Karpas-422 (cell line): Measurements from ENCODE around the gene RNU11. TPM values are rescaled to one million over a fixed set of nuclear protein-coding genes. Genes with fewer than 3 reads are reported as not detected.
A peak's percentile ranks its signal among the peaks of the same experiment; 100 is the strongest.

Experiments
- DNase-seq: peaks from one replicate; pipeline ENCODE4 v3.0.0-alpha.2; 2015
- H2AFZ ChIP-seq: fragments of 200-600 bp; sonication (generic); 2 replicates; pipeline ENCODE4 v1.6.1; 2014; ENCODE audit warnings: antibody characterized with exemption, low read length, mixed read lengths
- H3K27ac ChIP-seq: fragments of 200-600 bp; sonication (generic); 2 replicates; pipeline ENCODE4 v1.5.1; 2014; ENCODE audit warnings: mild to moderate bottlenecking, low read length, moderate library complexity
- H3K27me3 ChIP-seq: fragments of 200-600 bp; sonication (generic); 2 replicates; pipeline ENCODE4 v1.6.1; 2014; ENCODE audit warnings: low read length, mixed read lengths
- H3K36me3 ChIP-seq: fragments of 200-600 bp; sonication (generic); 2 replicates; pipeline ENCODE4 v1.6.1; 2014; ENCODE audit warnings: low read length, mixed read lengths; ENCODE audit not compliant: insufficient read depth
- H3K4me1 ChIP-seq: fragments of 200-600 bp; sonication (generic); 2 replicates; pipeline ENCODE4 v1.6.1; 2014; ENCODE audit warnings: mild to moderate bottlenecking, low read length, mixed read lengths
- H3K4me2 ChIP-seq: fragments of 200-600 bp; sonication (generic); 2 replicates; pipeline ENCODE4 v1.6.1; 2014; ENCODE audit warnings: low read length, low read depth, mild to moderate bottlenecking; ENCODE audit not compliant: poor library complexity, severe bottlenecking
- H3K4me3 ChIP-seq: fragments of 200-600 bp; sonication (generic); 2 replicates; pipeline ENCODE4 v1.5.1; 2014; ENCODE audit warnings: mild to moderate bottlenecking, antibody characterized with exemption, low read length, mixed read lengths
- H3K79me2 ChIP-seq: fragments of 200-600 bp; sonication (generic); 2 replicates; pipeline ENCODE4 v1.6.1; 2014; ENCODE audit warnings: mild to moderate bottlenecking, low read length, mixed read lengths
- H3K9ac ChIP-seq: fragments of 200-600 bp; sonication (generic); 2 replicates; pipeline ENCODE4 v1.6.0; 2014; ENCODE audit warnings: low read length
- H3K9me2 ChIP-seq: fragments of 200-600 bp; sonication (generic), shearing (Covaris generic); replicated peaks from 2 replicates; pipeline ENCODE4 v1.6.0; 2014; ENCODE audit warnings: mild to moderate bottlenecking, low read length, moderate library complexity; ENCODE audit not compliant: insufficient read depth
- H3K9me3 ChIP-seq: fragments of 300-700, 200-600 bp; sonication (generic); 2 replicates; pipeline ENCODE4 v1.6.1; 2014; ENCODE audit warnings: low read length, mixed read lengths
- H4K20me1 ChIP-seq: fragments of 200-600 bp; sonication (generic); 2 replicates; pipeline ENCODE4 v1.6.1; 2014; ENCODE audit warnings: mild to moderate bottlenecking, antibody characterized with exemption, low read length, low read depth; ENCODE audit not compliant: insufficient read depth
- total RNA-seq: library from RNA; depleted of rRNA; stranded (reverse); fragments of >200 nt; shearing (Covaris generic); gene quantifications from 2 replicates; pipeline ENCODE4 v1.2.3, GENCODE V29; 2014; ENCODE audit warnings: low replicate concordance; rRNA removed

The RNU11 gene
- total RNA-seq = not detected in 2 replicates

DNA sequence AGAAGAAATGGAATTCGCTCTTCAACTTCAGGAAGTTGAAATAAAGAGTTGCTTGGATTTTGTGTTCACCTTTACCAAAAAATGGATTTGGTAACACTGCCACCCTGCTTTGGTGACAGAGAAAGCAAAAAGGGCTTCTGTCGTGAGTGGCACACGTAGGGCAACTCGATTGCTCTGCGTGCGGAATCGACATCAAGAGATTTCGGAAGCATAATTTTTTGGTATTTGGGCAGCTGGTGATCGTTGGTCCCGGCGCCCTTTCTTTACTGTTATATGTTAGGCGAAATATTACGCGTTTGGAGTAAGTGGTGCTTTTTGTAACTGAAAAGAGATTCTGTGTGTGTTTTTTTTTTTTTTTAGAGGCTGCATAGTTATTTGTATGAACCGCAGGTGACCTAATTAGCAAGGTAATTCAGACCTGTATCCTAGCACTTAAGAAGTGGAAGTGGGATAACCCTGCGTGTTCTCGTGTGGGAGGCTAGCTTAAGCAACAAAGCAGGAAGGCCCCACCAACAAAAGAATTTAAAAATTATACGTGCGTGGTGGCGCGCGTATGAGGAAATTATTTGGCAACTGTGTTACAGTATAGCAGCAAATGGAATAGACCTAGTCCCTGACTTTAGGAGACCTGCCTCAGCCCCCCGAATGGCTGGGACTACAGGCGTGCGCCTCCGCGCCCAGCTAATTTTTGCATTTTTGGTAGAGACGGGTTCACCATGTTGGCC is at the start of gene RNU11:
Gene RNU11 (plus strand): TSS at position 127 of the 725 bp plus-strand sequence.
- Histone ChIP-seq H3K9ac (peak within 1 kb of the TSS; percentile 84), H4K20me1 (no peaks in the 10 kb centered on the region), H3K27me3 (no peaks in the 10 kb centered on the region), H3K9me2 (no peaks in the 10 kb centered on the region), H3K4me1 (peaks cover 30% of the 10 kb centered on the region), H3K27ac (peak within 1 kb of the TSS; percentile 93), H3K4me3 (peak within 1 kb of the TSS; percentile 71), H2AFZ (peak within 1 kb of the TSS; percentile 67; the same call in 1 of the 2 replicates), H3K36me3 (no peaks in the 10 kb centered on the region), H3K4me2 (peak within 1 kb of the TSS; percentile 93), H3K79me2 (peaks cover 3% of the 10 kb centered on the region; the same call in 1 of the 2 replicates), H3K9me3 (no peaks in the 10 kb centered on the region)
- peak; percentile 97 for DNase-seq

DNA sequence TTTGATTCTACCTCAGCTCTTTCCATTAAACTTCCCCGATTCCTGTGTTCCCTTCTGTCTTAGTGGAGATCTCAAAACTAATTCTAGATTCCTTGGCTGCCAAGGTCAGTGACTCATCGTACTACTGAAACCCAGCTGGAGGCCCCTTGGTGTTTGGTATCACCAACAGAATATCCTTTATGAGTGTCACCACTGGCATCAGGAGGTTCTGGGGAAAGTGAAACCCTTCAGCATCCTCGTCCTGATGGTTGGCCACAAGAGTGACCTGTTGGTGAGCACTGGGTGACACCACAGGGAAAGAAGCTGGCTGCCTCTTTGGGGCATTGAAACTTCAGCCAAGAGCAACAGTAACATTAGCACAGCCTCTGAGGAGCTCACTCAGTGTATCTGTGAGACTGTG is 46.7 kb upstream of the RNU11 start:
- Histone ChIP-seq H3K27me3 (no peaks in the 10 kb centered on the region), H3K9me2 (no peaks in the 10 kb centered on the region), H3K9ac (no peak overlapping the region), H2AFZ (no peak overlapping the region), H3K9me3 (no peaks in the 10 kb centered on the region), H3K4me3 (no peak overlapping the region), H3K4me2 (no peak overlapping the region), H3K4me1 (no peaks in the 10 kb centered on the region), H4K20me1 (no peaks in the 10 kb centered on the region), H3K79me2 (no peaks in the 10 kb centered on the region), H3K36me3 (peaks cover 12% of the 10 kb centered on the region; the same call in 1 of the 2 replicates), H3K27ac (no peak overlapping the region)
- no peak for DNase-seq

DNA sequence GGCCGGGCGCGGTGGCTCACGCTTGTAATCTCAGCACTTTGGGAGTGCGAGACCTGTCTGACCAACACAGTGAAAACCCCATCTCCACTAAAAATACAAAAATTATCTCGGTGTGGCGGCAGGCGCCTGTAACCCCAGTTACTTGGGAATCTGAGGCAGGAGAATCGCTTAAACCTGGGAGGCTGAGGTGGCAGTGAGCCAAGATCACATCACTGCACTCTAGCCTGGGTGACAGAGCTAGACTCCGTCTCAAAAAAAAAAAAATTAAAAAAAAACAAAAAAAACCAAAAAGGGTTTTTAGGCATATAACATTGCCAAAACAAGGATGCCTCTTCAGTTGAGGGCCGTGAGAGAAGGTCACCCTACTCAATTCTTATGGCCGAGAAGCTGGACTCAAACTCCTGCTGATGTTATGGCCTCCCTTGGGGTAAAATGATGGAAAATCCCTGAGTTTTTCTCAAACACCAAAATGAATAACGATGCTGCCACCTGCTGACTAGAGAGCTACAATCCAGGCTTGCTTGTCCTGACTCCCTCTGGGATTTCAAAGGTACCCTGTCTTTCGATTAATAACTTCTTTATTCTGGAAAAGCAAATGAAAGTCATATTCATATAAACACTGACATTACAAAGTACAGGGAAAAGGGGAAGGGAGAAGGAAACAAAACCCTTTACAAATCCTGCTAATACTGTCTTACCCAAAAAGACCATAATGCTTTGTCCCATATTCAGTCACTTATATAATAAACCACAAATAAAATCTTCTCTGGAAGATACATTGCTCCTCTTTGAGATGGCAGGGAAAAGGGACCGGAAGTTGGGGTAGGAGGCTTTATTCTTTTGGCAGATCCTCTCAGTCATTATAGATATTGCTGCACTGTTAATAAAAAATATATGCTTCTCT is 45.6 kb upstream of the RNU11 start:
- Histone ChIP-seq H3K27ac (no peak overlapping the region), H3K4me3 (no peak overlapping the region), H3K9ac (no peak overlapping the region), H2AFZ (no peak overlapping the region), H3K9me3 (no peaks in the 10 kb centered on the region), H3K4me2 (no peak overlapping the region), H3K9me2 (no peaks in the 10 kb centered on the region), H3K79me2 (no peaks in the 10 kb centered on the region), H3K4me1 (no peaks in the 10 kb centered on the region), H3K36me3 (peaks cover 12% of the 10 kb centered on the region; the same call in 1 of the 2 replicates), H3K27me3 (no peaks in the 10 kb centered on the region), H4K20me1 (no peaks in the 10 kb centered on the region)
- DNase-seq = peak; percentile 73

DNA sequence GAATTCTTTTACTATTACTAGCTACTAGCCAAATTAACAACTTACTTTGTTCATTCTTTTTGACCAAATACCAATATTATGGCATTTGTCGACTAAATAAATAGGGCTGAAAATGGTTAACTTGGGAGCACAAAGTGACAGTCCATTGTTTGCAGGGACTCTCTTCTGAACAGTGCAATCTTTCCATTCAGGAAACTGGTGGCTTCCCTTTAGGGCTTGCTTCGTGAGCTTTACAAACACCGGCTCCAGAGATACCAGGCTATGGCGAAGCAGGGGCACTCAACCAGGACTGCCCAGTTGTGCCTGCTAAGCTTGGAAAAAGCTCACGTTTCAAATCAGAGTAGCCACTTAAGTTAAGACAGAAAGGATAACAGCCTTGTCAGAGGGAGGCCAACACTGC is 44.0 kb upstream of the RNU11 start:
- Histone ChIP-seq H4K20me1 (no peaks in the 10 kb centered on the region), H2AFZ (no peak overlapping the region), H3K27me3 (no peaks in the 10 kb centered on the region), H3K79me2 (no peaks in the 10 kb centered on the region), H3K4me1 (no peaks in the 10 kb centered on the region), H3K27ac (no peak overlapping the region), H3K36me3 (peaks cover 12% of the 10 kb centered on the region; the same call in 1 of the 2 replicates), H3K4me3 (no peak overlapping the region), H3K9me2 (no peaks in the 10 kb centered on the region), H3K9me3 (no peaks in the 10 kb centered on the region), H3K4me2 (no peak overlapping the region), H3K9ac (no peak overlapping the region)
- DNase-seq = no peak

DNA sequence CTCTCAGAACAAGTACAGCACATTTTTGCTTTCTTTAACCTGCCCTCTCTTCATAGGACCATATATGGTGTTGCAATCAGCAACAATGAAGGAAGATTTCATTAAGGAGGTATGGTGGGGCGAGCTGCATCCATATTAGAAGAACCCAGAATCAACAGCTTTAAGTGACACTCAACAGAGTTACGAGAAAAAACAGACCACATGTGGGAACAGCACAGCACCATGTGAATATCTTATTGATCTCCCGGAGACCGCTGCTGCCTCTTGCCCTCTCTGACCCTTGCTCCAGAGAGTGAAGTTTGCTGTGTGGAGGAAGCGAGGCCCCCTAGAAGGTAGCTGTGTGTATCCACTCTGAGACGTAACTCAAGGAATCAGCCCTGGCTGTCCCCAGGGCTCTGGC is 43.4 kb upstream of the RNU11 start:
- no peaks in the 10 kb centered on the region for H3K9me2 ChIP-seq
- no peak for DNase-seq
- H3K4me3 ChIP-seq = no peak overlapping the region
- H3K27me3 ChIP-seq = no peaks in the 10 kb centered on the region
- H2AFZ ChIP-seq = no peak overlapping the region
- no peak overlapping the region for H3K27ac ChIP-seq
- H3K36me3 ChIP-seq = peaks cover 12% of the 10 kb centered on the region; the same call in 1 of the 2 replicates
- no peaks in the 10 kb centered on the region for H3K79me2 ChIP-seq
- H3K4me1 ChIP-seq = no peaks in the 10 kb centered on the region
- no peaks in the 10 kb centered on the region for H3K9me3 ChIP-seq
- H3K4me2 ChIP-seq = no peak overlapping the region
- no peak overlapping the region for H3K9ac ChIP-seq
- H4K20me1 ChIP-seq = no peaks in the 10 kb centered on the region

DNA sequence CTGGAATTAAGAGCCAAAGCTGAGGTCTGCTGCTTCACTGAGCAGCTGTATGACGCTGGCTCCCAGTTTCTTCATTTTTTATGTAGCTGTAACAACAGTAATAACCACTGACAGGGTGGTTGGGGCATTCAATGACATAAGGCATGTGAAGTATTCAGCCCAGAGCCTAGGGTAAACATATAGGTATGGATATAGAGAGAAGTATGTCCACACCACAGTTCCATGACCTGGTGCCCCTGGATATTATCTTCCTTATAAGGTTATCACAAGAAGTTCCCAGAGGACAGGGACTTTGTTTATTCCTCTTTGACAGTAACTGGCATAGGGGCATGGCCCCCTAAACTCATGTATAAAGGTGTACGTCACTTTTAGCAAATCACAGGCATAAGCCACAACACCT is 41.6 kb upstream of the RNU11 start:
- Histone ChIP-seq H3K9ac (no peak overlapping the region), H3K36me3 (peaks cover 12% of the 10 kb centered on the region; the same call in 1 of the 2 replicates), H3K4me1 (no peaks in the 10 kb centered on the region), H3K4me3 (no peak overlapping the region), H3K9me2 (no peaks in the 10 kb centered on the region), H3K27me3 (no peaks in the 10 kb centered on the region), H3K27ac (no peak overlapping the region), H3K79me2 (no peaks in the 10 kb centered on the region), H4K20me1 (no peaks in the 10 kb centered on the region), H3K4me2 (no peak overlapping the region), H2AFZ (no peak overlapping the region), H3K9me3 (no peaks in the 10 kb centered on the region)
- no peak for DNase-seq

DNA sequence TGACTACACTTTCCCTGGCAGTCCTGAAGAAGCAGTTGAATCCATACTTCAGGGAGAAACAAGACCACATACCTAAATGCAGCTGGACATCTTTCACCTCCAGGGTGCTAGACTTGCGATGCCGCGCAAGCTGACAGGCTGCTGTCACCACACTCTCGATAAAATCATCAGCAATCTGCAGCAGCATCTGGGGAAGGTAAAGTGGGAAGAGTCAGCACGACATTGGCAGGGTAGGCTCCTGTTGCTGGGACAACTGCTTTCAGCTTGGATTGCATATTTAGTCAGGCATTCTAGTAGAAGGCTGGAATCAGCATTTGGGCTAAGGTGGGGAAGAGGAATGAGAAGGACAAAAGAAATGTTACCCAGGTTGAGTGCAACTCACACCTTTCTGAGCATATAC is 35.2 kb upstream of the RNU11 start:
- Histone ChIP-seq H4K20me1 (no peaks in the 10 kb centered on the region), H3K9ac (no peak overlapping the region), H3K27me3 (no peaks in the 10 kb centered on the region), H3K4me2 (no peak overlapping the region), H3K4me1 (no peaks in the 10 kb centered on the region), H3K36me3 (peaks cover 21% of the 10 kb centered on the region), H3K9me3 (no peaks in the 10 kb centered on the region), H3K79me2 (no peaks in the 10 kb centered on the region), H2AFZ (no peak overlapping the region), H3K4me3 (no peak overlapping the region), H3K27ac (no peak overlapping the region), H3K9me2 (no peaks in the 10 kb centered on the region)
- DNase-seq = no peak

DNA sequence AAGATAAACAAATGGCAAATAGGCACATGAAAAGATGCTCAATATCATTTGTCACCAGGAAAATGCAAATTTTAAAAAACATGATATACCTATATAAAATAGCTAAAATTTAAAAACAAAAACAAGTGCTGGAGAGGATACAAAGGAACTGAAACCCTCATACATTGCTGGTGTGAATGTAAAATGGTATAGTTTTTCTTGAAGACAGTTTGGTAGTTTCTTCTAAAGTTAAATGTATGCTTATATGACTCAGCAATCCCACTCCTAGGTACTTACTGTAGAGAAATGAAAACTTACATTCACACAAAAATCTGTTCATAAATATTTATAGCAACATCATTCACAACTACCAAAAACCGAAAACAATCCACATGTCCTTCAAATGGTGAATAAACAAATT is 16.7 kb upstream of the RNU11 start:
- Histone ChIP-seq H3K4me1 (no peaks in the 10 kb centered on the region), H4K20me1 (no peaks in the 10 kb centered on the region), H3K36me3 (no peaks in the 10 kb centered on the region), H3K4me3 (no peak overlapping the region), H3K9me3 (no peaks in the 10 kb centered on the region), H3K9me2 (no peaks in the 10 kb centered on the region), H3K79me2 (peaks cover 19% of the 10 kb centered on the region), H3K4me2 (no peak overlapping the region), H3K9ac (no peak overlapping the region), H3K27ac (no peak overlapping the region), H2AFZ (no peak overlapping the region), H3K27me3 (no peaks in the 10 kb centered on the region)
- no peak for DNase-seq
